ENCODE data around the gene GPR153. TPM values are rescaled to one million over a fixed set of nuclear protein-coding genes. Genes with fewer than 3 reads are reported as not detected.

GPR153 gene
- total RNA-seq, 1 experiment from 2014 or later, result 6.1 TPM

DNA sequence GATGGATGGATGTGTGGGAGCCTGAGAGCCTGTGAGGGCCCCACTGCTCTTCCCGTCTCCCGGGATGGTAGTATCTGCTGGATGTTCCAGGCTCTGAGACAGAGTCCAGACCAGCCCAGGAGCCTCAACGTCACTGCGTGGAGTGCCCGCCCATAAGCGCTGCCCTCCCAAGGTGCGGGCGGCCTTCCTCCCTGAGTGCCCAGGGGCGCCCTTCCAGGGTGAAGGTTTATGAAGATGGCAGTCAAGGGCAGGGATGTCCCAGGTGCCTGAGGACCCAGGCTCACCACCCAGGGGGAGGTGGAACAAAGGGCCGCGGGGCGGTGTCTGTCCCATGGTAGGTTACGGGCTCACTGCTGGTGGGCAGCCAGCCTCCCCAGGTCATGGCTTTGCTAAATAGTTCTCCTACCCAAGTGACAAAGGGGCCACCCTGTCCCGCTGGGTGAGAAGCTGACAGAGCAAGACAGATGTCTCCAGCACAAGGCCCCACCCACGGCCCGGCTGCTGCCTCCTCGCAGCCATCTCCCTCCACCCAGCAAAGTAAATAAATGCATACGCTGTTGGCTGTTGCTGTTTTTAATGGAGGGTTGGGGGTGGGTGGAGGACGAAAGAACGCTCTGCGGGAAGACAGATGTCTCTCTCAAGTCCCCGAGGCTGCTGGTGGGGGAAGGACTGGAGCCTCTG is 9.0 kb upstream of the GPR153 start:
- RAD21 ChIA-PET (ENCODE audit: low non-redundant PET in 1 of 2, low total read pairs in 2 of 2, uncharacterized antibody in 2 of 2, unreplicated experiment in 2 of 2), result no interaction called here
- no peak overlapping the region for H3K27ac ChIP-seq (ENCODE audit: low read depth, low read length)
- H3K36me3 ChIP-seq (ENCODE audit: control insufficient read depth in 1 of 2, insufficient read depth in 2 of 2, low read length in 2 of 2), result no peaks in the 10 kb centered on the region
- POLR2A ChIA-PET, result no interaction called here
- no peak overlapping the region for H3K4me3 ChIP-seq (replicated peaks in 1 of 2; ENCODE audit: low read depth in 1 of 2, low read length in 2 of 2)
- H2AFZ ChIP-seq (ENCODE audit: low read depth, low read length, poor library complexity, severe bottlenecking), result no peak overlapping the region
- BruUV-seq (replicated peaks), result no TSS peak
- H4K20me1 ChIP-seq (ENCODE audit: insufficient read depth), result no peaks in the 10 kb centered on the region
- no peaks in the 10 kb centered on the region for H3K79me2 ChIP-seq (ENCODE audit: insufficient read depth, low read length)
- no peak overlapping the region for H3K4me2 ChIP-seq (ENCODE audit: low read length)
- H3K27me3 ChIP-seq (ENCODE audit: insufficient read depth, low read length), result no peaks in the 10 kb centered on the region
- TF ChIP-seq, protein P1, sequence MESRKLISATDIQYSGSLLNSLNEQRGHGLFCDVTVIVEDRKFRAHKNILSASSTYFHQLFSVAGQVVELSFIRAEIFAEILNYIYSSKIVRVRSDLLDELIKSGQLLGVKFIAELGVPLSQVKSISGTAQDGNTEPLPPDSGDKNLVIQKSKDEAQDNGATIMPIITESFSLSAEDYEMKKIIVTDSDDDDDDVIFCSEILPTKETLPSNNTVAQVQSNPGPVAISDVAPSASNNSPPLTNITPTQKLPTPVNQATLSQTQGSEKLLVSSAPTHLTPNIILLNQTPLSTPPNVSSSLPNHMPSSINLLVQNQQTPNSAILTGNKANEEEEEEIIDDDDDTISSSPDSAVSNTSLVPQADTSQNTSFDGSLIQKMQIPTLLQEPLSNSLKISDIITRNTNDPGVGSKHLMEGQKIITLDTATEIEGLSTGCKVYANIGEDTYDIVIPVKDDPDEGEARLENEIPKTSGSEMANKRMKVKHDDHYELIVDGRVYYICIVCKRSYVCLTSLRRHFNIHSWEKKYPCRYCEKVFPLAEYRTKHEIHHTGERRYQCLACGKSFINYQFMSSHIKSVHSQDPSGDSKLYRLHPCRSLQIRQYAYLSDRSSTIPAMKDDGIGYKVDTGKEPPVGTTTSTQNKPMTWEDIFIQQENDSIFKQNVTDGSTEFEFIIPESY (IDR thresholded peaks at IDR 0.05; ENCODE audit: extremely low read depth, insufficient replicate concordance, low read length), result no peak
- TF ChIP-seq RAD21 (IDR thresholded peaks at IDR 0.05; ENCODE audit: low read depth) (no peak), ZFX (IDR thresholded peaks at IDR 0.05) (no peak), SP1 (IDR thresholded peaks at IDR 0.05; ENCODE audit: low read depth) (no peak), SRF (IDR thresholded peaks at IDR 0.05; ENCODE audit: low read depth) (no peak), EZH2 (IDR thresholded peaks at IDR 0.05) (no peak), YY1 (IDR thresholded peaks at IDR 0.05; ENCODE audit: extremely low read depth, insufficient replicate concordance, low read depth, low read length) (no peak), TCF7L2 (IDR thresholded peaks at IDR 0.05; ENCODE audit: borderline replicate concordance, extremely low read depth, insufficient read depth, insufficient read length) (no peak), POLR2AphosphoS5 (IDR thresholded peaks at IDR 0.05; ENCODE audit: low read depth, low read length) (no peak), FOSL1 (IDR thresholded peaks at IDR 0.05; ENCODE audit: low read depth) (no peak), EZH2phosphoT487 (IDR thresholded peaks at IDR 0.05; ENCODE audit: borderline replicate concordance) (no peak), JUND (IDR thresholded peaks at IDR 0.05) (no peak), CBX3 (IDR thresholded peaks at IDR 0.05; ENCODE audit: low read depth) (no peak), CEBPB (IDR thresholded peaks at IDR 0.05; ENCODE audit: low read depth) (no peak), ZNF274 (IDR thresholded peaks at IDR 0.05; ENCODE audit: low read depth, low read length) (no peak), EGR1 (IDR thresholded peaks at IDR 0.05; ENCODE audit: low read depth) (no peak)
- TF ChIP-seq, protein P2, sequence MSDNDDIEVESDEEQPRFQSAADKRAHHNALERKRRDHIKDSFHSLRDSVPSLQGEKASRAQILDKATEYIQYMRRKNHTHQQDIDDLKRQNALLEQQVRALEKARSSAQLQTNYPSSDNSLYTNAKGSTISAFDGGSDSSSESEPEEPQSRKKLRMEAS (IDR thresholded peaks at IDR 0.05), result no peak
- TF ChIP-seq, protein P3, sequence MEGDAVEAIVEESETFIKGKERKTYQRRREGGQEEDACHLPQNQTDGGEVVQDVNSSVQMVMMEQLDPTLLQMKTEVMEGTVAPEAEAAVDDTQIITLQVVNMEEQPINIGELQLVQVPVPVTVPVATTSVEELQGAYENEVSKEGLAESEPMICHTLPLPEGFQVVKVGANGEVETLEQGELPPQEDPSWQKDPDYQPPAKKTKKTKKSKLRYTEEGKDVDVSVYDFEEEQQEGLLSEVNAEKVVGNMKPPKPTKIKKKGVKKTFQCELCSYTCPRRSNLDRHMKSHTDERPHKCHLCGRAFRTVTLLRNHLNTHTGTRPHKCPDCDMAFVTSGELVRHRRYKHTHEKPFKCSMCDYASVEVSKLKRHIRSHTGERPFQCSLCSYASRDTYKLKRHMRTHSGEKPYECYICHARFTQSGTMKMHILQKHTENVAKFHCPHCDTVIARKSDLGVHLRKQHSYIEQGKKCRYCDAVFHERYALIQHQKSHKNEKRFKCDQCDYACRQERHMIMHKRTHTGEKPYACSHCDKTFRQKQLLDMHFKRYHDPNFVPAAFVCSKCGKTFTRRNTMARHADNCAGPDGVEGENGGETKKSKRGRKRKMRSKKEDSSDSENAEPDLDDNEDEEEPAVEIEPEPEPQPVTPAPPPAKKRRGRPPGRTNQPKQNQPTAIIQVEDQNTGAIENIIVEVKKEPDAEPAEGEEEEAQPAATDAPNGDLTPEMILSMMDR (IDR thresholded peaks at IDR 0.05 in 2 of 3, conservative IDR thresholded peaks at IDR 0.05 in 1 of 3; ENCODE audit: borderline replicate concordance in 1 of 3, insufficient read depth in 1 of 3, low read depth in 2 of 3, low read length in 2 of 3), result no peak
- TF ChIP-seq, protein P4, sequence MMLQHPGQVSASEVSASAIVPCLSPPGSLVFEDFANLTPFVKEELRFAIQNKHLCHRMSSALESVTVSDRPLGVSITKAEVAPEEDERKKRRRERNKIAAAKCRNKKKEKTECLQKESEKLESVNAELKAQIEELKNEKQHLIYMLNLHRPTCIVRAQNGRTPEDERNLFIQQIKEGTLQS (IDR thresholded peaks at IDR 0.05), result no peak
- TF ChIP-seq, protein P5, sequence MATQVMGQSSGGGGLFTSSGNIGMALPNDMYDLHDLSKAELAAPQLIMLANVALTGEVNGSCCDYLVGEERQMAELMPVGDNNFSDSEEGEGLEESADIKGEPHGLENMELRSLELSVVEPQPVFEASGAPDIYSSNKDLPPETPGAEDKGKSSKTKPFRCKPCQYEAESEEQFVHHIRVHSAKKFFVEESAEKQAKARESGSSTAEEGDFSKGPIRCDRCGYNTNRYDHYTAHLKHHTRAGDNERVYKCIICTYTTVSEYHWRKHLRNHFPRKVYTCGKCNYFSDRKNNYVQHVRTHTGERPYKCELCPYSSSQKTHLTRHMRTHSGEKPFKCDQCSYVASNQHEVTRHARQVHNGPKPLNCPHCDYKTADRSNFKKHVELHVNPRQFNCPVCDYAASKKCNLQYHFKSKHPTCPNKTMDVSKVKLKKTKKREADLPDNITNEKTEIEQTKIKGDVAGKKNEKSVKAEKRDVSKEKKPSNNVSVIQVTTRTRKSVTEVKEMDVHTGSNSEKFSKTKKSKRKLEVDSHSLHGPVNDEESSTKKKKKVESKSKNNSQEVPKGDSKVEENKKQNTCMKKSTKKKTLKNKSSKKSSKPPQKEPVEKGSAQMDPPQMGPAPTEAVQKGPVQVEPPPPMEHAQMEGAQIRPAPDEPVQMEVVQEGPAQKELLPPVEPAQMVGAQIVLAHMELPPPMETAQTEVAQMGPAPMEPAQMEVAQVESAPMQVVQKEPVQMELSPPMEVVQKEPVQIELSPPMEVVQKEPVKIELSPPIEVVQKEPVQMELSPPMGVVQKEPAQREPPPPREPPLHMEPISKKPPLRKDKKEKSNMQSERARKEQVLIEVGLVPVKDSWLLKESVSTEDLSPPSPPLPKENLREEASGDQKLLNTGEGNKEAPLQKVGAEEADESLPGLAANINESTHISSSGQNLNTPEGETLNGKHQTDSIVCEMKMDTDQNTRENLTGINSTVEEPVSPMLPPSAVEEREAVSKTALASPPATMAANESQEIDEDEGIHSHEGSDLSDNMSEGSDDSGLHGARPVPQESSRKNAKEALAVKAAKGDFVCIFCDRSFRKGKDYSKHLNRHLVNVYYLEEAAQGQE (IDR thresholded peaks at IDR 0.05; ENCODE audit: low read depth), result no peak
- H3K9me2 ChIP-seq (ENCODE audit: insufficient read depth), result no peaks in the 10 kb centered on the region
- CTCF ChIA-PET, result no interaction called here
- intact Hi-C loops (cut with micrococcal nuclease), result no loop called here
- no peak overlapping the region for H3K9ac ChIP-seq (ENCODE audit: low read length)
- no peak for ATAC-seq
- no peak for DNase-seq (ENCODE audit: low read depth, low spot score)
- no peaks in the 10 kb centered on the region for H3K9me3 ChIP-seq (ENCODE audit: control insufficient read depth in 1 of 2, insufficient read depth in 1 of 2, low read depth in 1 of 2, low read length in 2 of 2)
- no peaks in the 10 kb centered on the region for H3K4me1 ChIP-seq (ENCODE audit: control insufficient read depth in 1 of 2, insufficient read depth in 2 of 2, low read length in 2 of 2)
